ENCODE results near the gene UFC1.
A peak's percentile ranks its signal among the peaks of the same experiment; 100 is the strongest.

The UFC1 gene

DNA sequence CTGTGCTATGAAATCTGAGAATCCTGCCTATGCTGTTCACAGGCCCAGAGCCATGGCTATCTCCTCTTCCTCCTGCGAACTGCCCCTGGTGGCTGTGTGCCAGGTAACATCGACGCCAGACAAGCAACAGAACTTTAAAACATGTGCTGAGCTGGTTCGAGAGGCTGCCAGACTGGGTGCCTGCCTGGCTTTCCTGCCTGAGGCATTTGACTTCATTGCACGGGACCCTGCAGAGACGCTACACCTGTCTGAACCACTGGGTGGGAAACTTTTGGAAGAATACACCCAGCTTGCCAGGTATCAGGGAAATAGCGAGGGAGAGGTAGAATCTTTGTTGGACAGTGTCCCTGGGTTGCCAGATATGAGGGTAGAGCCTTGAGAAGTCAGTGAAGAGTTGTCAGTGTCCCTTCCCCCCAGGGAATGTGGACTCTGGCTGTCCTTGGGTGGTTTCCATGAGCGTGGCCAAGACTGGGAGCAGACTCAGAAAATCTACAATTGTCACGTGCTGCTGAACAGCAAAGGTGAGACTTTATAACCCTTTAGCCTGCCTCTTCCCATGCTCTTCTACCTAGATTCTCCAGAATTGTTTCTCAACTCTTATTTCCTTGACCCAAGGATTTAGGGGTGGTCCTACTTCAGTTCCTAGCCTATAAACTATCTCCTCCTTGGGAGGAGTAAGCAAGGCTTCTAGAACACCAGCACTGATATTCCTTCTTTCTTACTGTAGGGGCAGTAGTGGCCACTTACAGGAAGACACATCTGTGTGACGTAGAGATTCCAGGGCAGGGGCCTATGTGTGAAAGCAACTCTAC is 34.5 kb upstream of the UFC1 start:
- Histone ChIP-seq H3K27me3 (ENCODE audit: control insufficient read depth, low read length) (no peaks in the 10 kb centered on the region), H3F3A (ENCODE audit: control insufficient read depth, insufficient read depth) (0 out of 2 replicates have a peak, but pooled peaks cover 2% of the 10 kb centered on the region), H3K4me2 (ENCODE audit: low read length) (peak overlapping the region; percentile 95), H3K27ac (ENCODE audit: low read depth, low read length) (peak overlapping the region; percentile 45), H3K36me3 (ENCODE audit: control insufficient read depth, low read length) (peaks cover 73% of the 10 kb centered on the region), H3K4me3 (ENCODE audit: low read length) (peak overlapping the region; percentile 97), H4K20me1 (ENCODE audit: control insufficient read depth, insufficient read depth, low read depth, low read length) (peaks cover 10% of the 10 kb centered on the region; the same call in 1 of the 2 replicates), H3K9me3 (ENCODE audit: control insufficient read depth, insufficient read depth, low read length) (no peaks in the 10 kb centered on the region), H3K4me1 (ENCODE audit: control insufficient read depth, low read length) (peaks cover 49% of the 10 kb centered on the region), H3K79me2 (ENCODE audit: control insufficient read depth, low read length) (peaks cover 52% of the 10 kb centered on the region), H3K9me2 (replicated peaks; ENCODE audit: control insufficient read depth, low read length) (no peaks in the 10 kb centered on the region)
- no peak for TF ChIP-seq EZH2phosphoT487 (IDR thresholded peaks at IDR 0.05; ENCODE audit: borderline replicate concordance, low read length)
- TF ChIP-seq, protein P1, sequence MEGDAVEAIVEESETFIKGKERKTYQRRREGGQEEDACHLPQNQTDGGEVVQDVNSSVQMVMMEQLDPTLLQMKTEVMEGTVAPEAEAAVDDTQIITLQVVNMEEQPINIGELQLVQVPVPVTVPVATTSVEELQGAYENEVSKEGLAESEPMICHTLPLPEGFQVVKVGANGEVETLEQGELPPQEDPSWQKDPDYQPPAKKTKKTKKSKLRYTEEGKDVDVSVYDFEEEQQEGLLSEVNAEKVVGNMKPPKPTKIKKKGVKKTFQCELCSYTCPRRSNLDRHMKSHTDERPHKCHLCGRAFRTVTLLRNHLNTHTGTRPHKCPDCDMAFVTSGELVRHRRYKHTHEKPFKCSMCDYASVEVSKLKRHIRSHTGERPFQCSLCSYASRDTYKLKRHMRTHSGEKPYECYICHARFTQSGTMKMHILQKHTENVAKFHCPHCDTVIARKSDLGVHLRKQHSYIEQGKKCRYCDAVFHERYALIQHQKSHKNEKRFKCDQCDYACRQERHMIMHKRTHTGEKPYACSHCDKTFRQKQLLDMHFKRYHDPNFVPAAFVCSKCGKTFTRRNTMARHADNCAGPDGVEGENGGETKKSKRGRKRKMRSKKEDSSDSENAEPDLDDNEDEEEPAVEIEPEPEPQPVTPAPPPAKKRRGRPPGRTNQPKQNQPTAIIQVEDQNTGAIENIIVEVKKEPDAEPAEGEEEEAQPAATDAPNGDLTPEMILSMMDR (IDR thresholded peaks at IDR 0.05; ENCODE audit: low read depth, low read length, poor library complexity, severe bottlenecking) = peak; percentile 54

DNA sequence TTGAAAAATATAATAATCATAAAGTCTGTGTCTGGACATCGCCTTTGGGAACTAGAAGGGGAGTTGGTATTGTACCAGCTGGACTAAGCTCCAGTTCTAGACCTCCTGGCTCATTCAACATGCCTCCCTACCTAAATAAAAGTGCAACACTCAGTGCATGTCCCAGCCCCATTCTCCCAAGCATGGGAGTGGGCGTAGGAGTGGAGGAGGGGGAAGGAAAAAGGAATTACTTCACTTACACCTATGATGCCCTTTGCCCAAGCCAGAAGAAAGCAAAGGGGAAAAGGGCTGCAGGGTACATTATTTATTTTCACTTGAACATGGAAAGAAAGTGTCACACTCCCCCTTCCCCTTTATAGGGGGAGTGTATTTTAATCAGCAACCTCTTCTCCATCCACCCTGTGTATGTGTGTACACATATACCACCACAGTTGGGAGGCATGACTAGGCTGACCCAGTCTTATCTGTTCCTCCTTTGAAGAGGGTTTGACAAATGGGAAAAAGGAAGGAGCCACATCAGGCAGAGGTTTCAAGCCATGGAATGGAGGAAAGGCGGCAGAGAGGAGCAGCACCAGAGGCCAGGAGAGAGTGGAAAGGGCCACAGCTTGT is 32.6 kb upstream of the UFC1 start:
- Histone ChIP-seq H3K36me3 (ENCODE audit: control insufficient read depth, low read length) (peaks cover 75% of the 10 kb centered on the region), H3K27me3 (ENCODE audit: control insufficient read depth, low read length) (no peaks in the 10 kb centered on the region), H3K4me3 (ENCODE audit: low read length) (no peak overlapping the region), H3K4me2 (ENCODE audit: low read length) (no peak overlapping the region), H3K4me1 (ENCODE audit: control insufficient read depth, low read length) (peaks cover 34% of the 10 kb centered on the region), H3K9me2 (replicated peaks; ENCODE audit: control insufficient read depth, low read length) (no peaks in the 10 kb centered on the region), H3K79me2 (ENCODE audit: control insufficient read depth, low read length) (peaks cover 39% of the 10 kb centered on the region), H4K20me1 (ENCODE audit: control insufficient read depth, insufficient read depth, low read depth, low read length) (peaks cover 3% of the 10 kb centered on the region; the same call in 1 of the 2 replicates), H3K27ac (ENCODE audit: low read depth, low read length) (no peak overlapping the region), H3F3A (ENCODE audit: control insufficient read depth, insufficient read depth) (0 out of 2 replicates have a peak, but pooled peaks cover 2% of the 10 kb centered on the region), H3K9me3 (ENCODE audit: control insufficient read depth, insufficient read depth, low read length) (no peaks in the 10 kb centered on the region)
- TF ChIP-seq, protein P1 (IDR thresholded peaks at IDR 0.05; ENCODE audit: low read depth, low read length, poor library complexity, severe bottlenecking) = no peak
- no peak for TF ChIP-seq EZH2phosphoT487 (IDR thresholded peaks at IDR 0.05; ENCODE audit: borderline replicate concordance, low read length)

DNA sequence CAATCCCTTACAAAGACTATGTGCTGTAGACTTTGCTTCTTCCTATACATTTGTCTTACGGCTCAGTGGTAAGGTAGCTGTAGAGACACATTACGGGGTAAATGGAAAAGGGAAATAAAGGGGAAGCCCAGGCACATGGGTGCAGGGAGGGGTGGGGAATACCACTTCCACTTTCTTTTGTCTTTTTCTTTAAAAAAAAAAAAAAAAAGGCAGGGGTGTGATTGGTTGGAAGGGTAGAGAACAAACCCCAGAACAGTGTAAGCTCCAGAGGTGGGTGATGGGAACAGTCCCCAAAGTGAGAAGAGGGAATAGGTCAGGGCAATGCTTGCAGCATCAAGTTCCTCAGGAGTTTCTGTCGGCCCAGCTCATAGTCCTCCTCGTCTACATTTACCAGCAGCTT is 31.9 kb upstream of the UFC1 start:
- Histone ChIP-seq H3K9me3 (ENCODE audit: control insufficient read depth, insufficient read depth, low read length) (no peaks in the 10 kb centered on the region), H4K20me1 (ENCODE audit: control insufficient read depth, insufficient read depth, low read depth, low read length) (no peaks in the 10 kb centered on the region), H3K36me3 (ENCODE audit: control insufficient read depth, low read length) (peaks cover 74% of the 10 kb centered on the region), H3K4me1 (ENCODE audit: control insufficient read depth, low read length) (peaks cover 27% of the 10 kb centered on the region), H3K79me2 (ENCODE audit: control insufficient read depth, low read length) (peaks cover 35% of the 10 kb centered on the region), H3K4me2 (ENCODE audit: low read length) (no peak overlapping the region), H3K9me2 (replicated peaks; ENCODE audit: control insufficient read depth, low read length) (no peaks in the 10 kb centered on the region), H3K4me3 (ENCODE audit: low read length) (no peak overlapping the region), H3K27me3 (ENCODE audit: control insufficient read depth, low read length) (no peaks in the 10 kb centered on the region), H3K27ac (ENCODE audit: low read depth, low read length) (no peak overlapping the region), H3F3A (ENCODE audit: control insufficient read depth, insufficient read depth) (0 out of 2 replicates have a peak, but pooled peaks cover 2% of the 10 kb centered on the region)
- TF ChIP-seq, protein P1 (IDR thresholded peaks at IDR 0.05; ENCODE audit: low read depth, low read length, poor library complexity, severe bottlenecking) = no peak
- no peak for TF ChIP-seq EZH2phosphoT487 (IDR thresholded peaks at IDR 0.05; ENCODE audit: borderline replicate concordance, low read length)

Measured in DOHH2 (cell line).